ENCODE results near the gene AKAP12.
"Not testable (repeated sequence)": the region's sequence is repeated elsewhere in the genome, so short reads cannot be mapped to it uniquely, and the experiment has no call there.

Gene AKAP12

DNA sequence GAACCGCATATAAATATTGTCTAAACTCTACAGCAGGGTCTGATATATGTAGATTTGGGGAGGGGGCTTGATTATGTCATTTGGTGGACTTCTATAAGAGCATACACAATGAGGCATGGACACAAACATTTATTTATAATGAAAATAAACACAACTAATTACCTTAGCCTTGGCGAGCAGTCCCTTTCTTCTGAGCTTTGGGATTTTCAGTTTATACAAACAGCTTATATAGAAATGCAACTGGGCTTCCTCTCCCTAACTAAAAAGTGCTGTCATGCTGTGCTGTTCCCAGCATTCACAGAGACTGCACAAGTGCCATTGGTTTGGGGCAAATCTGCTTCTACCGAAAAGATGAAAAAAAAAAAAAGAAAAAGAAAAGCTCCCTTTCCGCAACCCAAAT lies 69.9 kb downstream of the AKAP12 start:
- DNase-seq (ENCODE audit: low read depth in 1 of 2, low spot score in 1 of 2) = no peak

DNA sequence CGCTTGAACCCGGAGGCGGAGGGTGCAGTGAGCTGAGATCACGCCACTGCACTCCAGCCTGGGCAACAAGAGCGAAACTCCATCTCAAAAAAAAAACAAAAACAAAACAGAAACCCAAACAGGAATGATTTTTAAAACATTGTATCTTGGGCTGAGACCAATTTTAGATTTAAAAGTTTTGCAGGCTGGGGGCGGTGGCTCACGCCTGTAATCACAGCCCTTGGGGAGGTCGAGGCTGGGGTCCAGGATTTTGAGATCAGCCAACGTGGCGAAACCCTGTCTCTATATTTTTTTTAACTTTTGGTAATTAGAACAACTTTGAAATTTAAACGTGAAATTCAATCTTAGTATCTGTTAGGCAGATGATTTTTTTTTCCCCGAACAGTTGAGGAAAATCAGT lies 70.5 kb downstream of the AKAP12 start:
- no peak for DNase-seq (ENCODE audit: low read depth in 1 of 2, low spot score in 1 of 2)

DNA sequence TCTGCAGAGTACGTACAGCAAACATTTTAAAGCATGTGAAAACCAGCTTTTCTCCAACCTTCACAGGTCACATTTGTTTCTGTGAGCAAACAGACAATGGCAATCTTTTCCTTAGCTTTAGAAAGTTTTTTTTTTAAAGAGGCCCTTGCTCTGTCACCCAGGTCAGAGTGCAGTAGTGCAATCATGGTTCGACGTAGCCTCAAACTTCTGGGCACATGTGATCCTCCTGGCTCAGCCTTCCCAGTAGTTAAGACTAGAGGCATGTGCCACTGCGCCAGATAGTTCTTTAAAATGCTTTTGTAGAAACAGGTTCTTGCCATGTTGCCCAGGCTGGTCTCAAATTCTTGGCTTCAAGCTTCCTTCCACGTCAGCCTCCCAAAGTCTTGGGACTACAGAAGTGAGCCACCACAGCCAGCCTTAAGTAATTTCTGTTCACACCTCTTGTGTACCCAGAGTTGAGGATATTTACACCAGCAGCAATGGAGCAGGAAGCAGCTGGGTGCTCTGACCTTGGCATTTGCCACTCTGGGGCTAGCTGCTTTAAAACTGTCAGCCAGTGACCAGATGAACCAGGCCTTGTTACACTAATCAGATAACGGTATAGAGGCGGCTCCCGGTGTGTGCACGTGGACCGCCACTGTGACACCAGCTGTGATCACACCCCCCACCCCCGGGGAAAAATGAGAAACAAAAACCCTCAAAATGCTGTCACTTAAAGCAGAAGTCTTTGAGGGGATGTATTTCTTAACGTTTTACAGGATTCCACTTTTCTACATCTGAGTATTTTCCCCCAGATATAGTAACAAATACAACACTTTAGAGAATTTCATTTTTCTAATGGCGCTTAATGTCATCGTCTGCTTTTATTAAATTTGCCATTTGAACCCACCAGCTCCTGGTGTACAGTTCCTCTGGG lies 71.3 kb downstream of the AKAP12 start:
- DNase-seq (ENCODE audit: low read depth in 1 of 2, low spot score in 1 of 2) = no peak

- DNase-seq (ENCODE audit: low read depth in 1 of 2, low spot score in 1 of 2) = no peak
These were observed 73.3 kb downstream of the AKAP12 start for GRCh38 chr6:151313066-151313491.

- DNase-seq (ENCODE audit: low read depth in 1 of 2, low spot score in 1 of 2) = not testable (repeated sequence)
These were observed 75.9 kb downstream of the AKAP12 start for GRCh38 chr6:151315661-151316060.

DNA sequence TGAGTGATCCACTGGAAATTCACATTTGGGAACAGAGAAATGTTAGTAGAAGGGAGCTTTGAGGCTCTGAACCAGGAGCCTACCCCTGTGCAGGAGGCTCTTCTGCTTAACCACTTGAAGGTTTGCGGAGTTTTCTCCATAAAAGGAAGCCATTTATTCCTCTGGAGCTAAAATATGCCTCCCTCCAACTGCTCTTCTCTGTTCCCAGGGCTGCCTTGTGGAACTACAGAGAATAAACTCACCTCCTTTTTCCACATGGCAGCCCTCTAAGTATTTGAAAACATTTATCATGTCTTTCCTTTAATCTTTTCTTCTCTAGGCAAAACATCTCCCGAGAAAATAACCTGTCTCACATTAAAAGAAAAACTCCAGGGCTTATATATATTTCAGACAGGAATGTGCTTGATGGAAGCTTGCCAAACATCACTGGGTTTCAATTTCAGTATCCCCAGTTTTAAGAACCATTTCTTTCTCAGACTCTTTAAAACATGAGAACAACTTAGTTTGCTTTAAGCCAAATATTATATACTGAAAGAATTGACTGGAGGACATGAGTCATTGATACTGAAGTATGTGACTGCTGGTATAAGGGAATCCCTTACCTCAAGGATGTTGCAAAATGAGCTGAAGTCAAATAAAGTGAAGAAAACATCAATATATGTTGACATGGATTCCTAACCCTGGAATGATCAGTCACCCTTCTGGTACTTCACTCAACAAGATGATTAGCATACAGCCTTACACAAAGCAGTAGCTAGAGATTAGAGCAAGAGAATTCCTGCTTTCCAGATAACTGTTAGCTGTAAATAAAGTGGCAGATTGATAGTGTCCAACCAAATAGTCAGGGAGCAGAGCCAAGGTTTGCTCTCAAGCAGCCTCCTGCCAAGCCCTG lies 77.6 kb downstream of the AKAP12 start:
- no peak for DNase-seq (ENCODE audit: low read depth in 1 of 2, low spot score in 1 of 2)

DNA sequence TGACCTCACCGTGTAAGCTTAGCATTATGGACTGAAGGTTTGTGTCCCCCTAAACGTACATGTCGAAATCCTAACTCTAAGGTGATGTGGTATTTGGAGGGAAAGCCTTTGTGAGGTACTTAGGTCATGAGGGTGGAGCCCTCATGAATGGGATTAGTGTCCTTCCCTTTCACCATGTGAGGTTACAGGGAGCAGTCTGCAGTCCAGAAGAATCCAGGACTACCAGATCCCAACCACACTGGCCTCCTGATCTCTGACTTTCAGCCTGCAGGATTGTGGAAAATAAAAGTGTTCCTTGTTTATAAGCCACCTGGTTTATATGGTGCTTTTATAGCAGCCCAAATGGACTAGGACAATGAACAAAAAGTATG lies 78.2 kb downstream of the AKAP12 start:
- no peak for DNase-seq (ENCODE audit: low read depth in 1 of 2, low spot score in 1 of 2)

GRCh38 chr6:151320140-151320539 lies 80.4 kb downstream of the AKAP12 start:
- DNase-seq (ENCODE audit: low read depth in 1 of 2, low spot score in 1 of 2) = no peak

- DNase-seq (ENCODE audit: low read depth in 1 of 2, low spot score in 1 of 2) = no peak
These were observed 81.7 kb downstream of the AKAP12 start for GRCh38 chr6:151321438-151321837.

DNA sequence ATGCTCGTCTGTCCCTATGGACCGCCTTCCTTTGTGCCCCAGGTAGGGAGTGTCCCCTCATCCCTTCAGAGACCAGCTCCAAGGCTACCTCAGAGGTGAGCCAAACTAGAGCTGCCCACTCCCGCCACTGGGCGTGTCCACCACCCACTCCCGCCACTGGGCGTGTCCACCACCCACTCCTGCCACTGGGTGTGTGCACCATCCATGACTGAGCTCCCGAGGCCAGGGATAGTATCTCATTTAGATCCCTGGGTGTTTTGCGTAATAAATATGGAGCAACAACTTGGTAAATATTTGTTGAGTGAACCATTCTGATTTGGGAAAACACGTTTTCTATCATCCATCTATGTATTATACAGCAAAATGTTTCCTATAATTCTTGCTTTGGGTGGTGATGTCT lies 82.8 kb downstream of the AKAP12 start:
- no peak for DNase-seq (ENCODE audit: low read depth in 1 of 2, low spot score in 1 of 2)

DNA sequence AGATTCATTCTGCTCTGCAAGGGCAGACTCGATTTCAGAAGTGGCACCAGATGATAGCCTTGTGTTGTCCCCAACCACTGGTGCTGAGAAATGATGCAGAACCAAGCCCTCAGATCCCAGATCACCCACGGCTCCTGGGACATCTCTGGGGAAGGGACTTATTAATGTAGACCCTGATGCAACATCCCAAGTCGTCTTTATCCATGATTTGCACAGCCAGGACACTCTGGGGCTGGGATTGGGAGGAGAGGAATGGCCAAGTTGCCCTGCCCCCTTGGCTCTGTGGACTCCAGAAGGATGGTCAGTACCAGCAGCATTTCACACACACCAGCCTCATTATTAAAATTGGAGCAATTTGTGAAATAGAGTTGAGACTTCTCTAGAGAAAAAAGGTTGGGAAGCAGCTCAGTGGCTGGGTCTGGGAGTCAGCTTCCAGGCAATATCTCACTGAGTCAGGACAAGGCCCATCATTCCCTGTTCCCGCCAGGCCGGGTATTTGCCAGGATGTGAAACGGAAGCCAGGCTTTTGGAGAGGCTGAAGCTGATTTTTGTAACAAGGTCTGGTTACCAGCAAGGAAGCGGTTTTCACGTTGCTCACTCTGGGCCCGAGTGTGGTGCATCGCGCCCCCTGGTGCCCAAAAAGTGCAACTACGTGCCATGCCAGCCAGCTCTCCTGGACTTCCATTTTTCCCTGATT lies 84.2 kb downstream of the AKAP12 start:
- peak; percentile 34 to 58 for DNase-seq (ENCODE audit: low read depth in 1 of 2, low spot score in 1 of 2)

DNA sequence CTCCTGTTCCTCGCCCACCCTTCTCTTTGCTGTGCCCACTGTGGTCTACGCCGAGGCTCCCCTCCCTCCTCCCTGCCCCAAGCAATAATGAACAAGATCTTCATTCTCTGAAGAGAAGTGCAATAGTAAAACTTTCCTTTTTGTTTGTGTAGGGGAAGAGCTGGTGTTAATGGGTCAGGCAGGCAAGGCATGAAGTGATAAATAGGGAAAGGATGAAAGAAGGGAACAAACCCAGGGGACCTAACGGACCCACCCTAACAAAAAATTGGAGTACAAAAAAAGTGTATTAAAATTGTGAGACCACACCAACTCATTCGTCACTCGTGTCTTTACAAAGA lies 84.7 kb downstream of the AKAP12 start:
- no peak for DNase-seq (ENCODE audit: low read depth in 1 of 2, low spot score in 1 of 2)

DNA sequence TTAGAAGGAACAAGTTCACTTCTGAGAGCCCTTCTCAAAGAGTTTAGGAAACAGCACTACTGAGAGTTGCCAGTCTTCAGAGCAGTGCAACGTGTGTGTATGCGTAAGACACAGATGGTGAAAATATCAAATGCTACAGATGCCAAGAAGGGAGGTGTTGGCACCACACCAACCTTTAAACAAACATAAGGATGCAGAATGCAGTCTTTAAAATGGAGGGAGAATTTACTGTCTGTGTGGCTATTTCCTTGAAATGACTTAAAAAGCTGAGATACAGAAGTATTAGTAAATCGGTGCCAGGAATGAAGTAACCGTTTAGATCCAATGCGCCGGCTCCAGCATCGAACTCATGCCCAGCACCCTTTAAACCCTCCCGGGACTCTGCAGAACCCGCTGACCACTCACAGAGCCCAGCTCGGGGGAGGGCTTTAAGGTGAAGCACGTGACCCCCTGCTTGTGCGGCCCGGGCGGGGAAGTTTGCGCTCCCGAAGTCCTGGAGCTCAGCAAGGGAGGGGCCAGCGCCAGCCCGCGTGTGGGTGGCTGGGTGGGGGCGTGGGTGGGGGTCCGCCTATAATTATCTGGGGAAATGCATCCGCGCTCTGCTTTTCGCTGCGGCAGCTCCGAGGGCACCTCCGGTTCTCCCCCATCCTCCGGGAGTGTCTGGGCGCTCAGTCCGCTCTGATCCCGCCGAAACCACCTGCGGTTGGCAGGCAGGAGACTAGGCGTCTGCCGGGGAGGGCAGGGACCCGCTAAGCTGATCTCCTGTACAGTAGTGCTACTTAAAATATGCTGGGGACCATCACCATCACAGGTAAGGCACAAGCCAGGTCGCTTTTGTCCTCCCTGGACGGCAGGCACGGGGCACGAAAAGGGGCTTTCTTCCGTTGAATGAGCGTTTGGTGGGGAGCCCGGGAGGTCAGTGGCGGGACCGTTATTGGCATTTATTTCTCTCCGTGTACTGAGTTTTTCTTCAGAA lies 85.6 kb downstream of the AKAP12 start:
- DNase-seq (ENCODE audit: low read depth in 1 of 2, low spot score in 1 of 2) = no peak

- no peak for DNase-seq (ENCODE audit: low read depth in 1 of 2, low spot score in 1 of 2)
These were observed 86.5 kb downstream of the AKAP12 start for GRCh38 chr6:151326116-151326825.

- DNase-seq (ENCODE audit: low read depth in 1 of 2, low spot score in 1 of 2) = no peak
These were observed 87.3 kb downstream of the AKAP12 start for GRCh38 chr6:151327101-151327500.

DNA sequence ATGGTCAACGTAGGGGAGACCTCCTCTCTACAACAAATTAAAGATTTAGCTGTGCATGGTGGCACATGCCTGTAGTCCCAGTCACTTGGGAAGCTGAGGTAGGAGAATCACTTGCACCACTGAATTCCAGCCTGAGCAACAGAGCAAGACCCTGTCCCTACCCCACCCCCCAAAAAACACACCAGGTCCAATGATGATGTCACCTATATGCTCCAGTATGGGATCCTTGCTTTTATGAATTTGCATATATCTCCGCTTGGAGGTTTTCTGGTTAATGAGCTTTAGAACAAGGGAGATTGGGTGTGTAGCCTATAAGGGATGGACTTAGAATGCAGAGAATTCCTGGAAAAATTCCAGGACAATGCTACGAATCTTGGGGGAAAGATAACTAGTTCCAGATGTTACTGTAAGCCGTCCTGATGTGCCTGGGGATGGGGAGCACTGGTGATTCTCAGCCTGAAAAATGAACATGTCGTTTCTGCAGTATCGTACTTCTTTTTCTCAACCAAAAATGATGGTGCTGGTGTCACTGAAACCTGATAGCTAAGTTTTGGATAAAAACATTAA lies 90.4 kb downstream of the AKAP12 start:
- no peak for DNase-seq (ENCODE audit: low read depth in 1 of 2, low spot score in 1 of 2)

DNA sequence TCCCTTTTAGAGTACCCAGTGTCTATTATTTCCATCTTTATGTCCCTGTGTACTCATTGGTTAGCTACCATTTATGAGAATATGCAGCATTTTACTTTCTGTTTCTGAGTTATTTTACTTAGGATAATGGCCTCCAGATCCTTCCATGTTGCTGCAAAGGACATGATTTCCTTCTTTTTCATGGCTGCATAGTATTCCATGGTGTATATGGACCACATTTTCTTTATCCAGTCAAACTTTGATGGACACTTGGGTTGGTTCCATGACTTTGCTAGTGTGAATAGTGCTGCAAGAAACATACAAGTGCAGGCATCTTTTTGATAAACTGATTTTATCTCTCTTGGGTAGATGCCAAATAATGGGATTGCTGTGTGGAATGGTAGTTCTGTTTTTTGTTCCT lies 96.2 kb downstream of the AKAP12 start:
- DNase-seq (ENCODE audit: low read depth in 1 of 2, low spot score in 1 of 2) = no peak

- no peak for DNase-seq (ENCODE audit: low read depth in 1 of 2, low spot score in 1 of 2)
These were observed 99.0 kb downstream of the AKAP12 start for GRCh38 chr6:151338651-151339200.

- DNase-seq (ENCODE audit: low read depth in 1 of 2, low spot score in 1 of 2) = no peak
These were observed 99.6 kb downstream of the AKAP12 start for GRCh38 chr6:151339369-151339768.

All from stimulated activated CD4-positive, alpha-beta T cell treated with anti-CD3 and anti-CD28 coated beads, Interleukin-15, amount 100 ng/mL, for 1 hour (primary cell).